DMS79 treated with DMSO at 0.1 percent for 48 hours (cell line): ENCODE results near the gene CDH15.
"Not testable (repeated sequence)": the region's sequence is repeated elsewhere in the genome, so short reads cannot be mapped to it uniquely, and the experiment has no call there.

Experiments used
- DNase-seq: peaks from one replicate; lab custom pipeline; 2025; lab: John Stamatoyannopoulos, UW

CDH15 gene

DNA sequence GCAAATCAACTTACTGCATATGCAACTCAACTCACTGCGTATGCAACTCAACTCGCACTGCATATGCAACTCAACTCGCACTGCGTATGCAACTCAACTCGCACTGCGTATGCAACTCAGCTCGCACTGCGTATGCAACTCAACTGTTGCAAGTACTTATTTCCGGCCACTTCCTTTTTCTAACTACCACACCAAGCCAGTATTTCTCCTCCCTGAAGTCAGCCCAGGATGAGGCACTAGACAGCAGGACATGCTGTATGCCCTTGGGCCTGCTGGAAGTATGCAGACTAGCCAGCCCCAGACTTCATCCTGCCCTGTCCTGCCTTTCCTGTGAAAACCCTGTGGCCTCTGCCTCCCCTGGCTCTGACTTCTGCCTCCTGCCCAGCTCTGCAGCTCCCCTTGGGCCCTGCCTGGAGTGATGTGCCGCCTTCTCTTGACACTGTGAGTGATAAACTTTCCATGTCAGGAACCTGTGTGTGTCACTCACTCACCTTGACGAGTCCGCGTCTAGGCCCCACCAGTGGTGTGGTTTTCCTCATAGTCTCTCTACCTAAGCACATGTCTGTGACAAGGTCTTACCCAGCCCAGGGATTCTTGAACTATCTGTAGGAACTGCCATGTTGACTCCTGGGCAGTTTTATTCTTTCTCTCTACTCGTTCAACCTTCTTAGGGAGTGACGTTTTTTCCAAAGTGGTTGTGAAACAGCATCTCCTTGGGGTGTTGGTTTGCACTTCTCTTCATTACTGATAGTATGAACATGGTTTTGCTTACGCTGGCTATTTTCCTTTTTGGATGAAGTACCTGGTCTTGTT is 62.3 kb downstream of the CDH15 start:
- DNase-seq = no peak

DNA sequence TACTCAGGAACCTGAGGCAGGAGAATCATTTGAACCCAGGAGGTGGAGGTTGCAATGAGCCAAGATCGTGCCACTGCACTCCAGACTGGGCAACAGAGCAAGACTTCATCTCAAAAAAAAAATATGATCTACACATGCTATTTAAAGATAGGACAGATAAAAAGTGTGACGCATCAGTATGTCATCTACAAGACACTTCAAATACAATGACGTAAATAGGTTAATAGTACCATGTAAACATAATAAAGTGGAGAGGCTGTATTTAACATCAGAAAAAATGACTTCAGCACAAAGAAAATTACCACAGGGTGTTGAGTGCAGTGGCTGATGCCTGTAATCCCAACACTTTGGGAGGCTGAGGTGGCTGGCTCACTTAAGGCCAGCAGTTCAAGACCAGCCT is 66.2 kb downstream of the CDH15 start:
- DNase-seq = no peak

DNA sequence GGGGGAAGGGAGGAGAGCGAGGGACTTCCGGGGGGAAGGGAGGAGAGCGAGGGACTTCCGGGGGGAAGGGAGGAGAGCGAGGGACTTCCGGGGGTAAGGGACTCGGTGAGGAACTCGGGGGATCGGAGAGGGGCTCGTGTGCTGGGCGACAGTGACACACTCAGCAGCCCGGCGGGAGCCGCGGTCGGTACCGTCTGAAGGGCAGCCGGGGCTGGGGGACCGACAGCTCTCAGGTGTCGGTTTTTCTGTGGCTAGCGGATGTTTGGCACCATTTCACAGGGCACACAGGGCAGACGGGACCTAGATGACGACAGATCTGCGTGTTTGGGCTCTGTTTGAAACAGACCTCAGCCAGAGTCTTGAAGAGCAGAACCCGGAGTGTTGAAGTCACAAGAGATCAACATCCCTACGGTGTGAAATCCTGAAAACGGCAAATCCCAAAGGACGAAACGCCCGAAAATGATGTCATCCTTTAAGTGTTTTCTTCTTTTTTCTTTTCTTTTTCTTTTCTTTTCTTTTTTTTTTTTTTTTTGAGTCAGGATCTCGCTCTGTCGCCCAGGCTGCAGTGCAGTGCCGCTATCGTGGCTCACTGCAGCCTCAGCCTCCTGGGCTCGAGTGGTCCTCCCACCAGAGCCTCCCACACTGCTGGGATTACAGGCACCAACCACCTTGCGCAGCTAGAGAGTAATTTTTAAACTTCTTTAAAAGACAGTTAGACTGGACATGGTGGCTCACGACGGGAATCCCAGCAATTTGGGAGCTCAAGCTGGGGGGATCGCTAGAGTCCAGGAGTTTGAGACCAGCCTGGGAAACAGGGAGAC is 69.8 kb downstream of the CDH15 start:
- no peak for DNase-seq

DNA sequence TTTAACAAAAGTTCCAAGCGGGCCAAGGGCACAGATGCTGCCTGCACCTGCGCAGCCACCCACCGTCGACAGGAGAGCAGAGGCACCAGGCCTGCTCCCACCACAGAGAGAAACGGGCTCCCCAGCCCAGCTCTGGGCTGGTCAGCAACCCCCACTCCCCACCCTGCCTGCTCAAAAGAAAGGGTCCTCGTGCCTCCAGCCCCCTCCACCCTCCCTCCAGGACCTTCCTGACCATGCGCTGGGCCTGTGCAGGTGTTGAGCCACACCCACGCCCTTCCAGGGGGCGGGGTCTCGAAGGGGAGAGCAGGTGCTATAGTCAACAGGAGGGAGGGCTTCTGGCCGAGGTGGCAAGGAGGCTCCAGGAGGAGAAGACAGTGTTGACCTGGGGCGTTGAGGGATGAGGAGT is 71.2 kb downstream of the CDH15 start:
- DNase-seq = no peak

DNA sequence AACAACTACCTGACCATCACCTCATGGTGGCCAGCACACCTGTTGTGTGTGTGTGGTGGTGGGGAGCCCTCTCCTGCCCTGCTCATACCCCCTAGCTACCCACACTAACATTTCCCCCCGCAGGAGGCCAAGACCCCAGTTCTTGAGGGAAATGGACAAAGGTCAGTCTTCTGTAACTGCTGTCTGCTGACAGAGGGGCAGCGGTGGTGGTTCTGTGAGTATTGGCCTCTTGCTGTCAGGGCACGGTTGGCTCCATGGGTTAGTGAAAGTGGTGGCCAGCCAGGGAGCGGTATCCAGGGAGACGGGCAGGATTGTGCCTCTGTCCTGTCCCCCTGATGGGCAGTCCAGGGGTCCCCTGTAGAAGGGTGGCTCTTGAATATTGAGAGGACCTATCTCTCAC is 72.1 kb downstream of the CDH15 start:
- no peak for DNase-seq

DNA sequence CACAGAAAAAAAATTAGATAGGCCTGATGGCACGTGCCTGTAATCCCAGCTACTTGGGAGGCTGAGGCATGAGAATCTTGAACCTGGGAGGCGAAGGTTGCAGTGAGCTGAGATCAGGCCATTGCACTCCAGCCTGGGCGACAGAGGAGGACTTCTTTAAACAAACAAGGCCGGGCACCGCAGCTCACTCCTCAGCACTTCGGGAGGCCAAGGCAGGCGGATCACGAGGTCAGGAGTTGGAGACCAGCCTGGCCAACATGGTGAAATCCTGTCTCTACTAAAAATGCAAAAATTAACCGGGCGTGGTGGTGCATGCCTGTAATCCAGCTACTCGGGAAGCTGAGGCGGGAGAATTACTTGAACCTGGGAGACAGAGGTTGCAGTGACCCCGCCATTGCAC is 72.7 kb downstream of the CDH15 start:
- DNase-seq = not testable (repeated sequence)

DNA sequence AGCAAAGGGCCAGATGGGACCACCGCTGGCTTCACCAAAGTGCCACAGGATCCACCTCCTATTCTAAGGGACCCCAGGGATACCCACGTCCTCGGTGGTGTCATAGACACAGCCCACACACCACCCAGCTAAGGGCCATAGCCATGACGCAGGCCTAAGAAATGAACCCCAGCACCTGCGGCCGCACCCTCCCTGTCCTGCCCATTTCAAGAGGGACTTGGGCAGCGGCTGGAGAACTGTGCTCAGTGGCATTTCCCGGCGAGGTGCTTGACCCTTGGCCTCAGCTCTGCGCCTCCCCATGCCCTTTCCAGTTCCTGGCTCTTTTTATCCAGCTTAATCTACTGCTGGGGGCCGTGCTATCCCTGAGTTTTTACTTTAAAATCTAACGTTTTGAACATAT is 73.2 kb downstream of the CDH15 start:
- DNase-seq = no peak
